GM12878 (cell line): ENCODE results near the gene HOXB1. TPM values are rescaled to one million over a fixed set of nuclear protein-coding genes. Genes with fewer than 3 reads are reported as not detected.
A peak's percentile ranks its signal among the peaks of the same experiment; 100 is the strongest.

Experiments
- ATAC-seq: fragments of 200-7000 bp; cut with Tn5 transposase; 3 replicates; pipeline ENCODE4 v1.9.1; 2020; ENCODE audit warnings: mild to moderate bottlenecking, moderate library complexity
- BruUV-seq: library from RNA; stranded (reverse); fragments of 400-500 nt; replicated peaks from 2 replicates; lab custom pipeline; 2021; lab: Mats Ljungman, UMichigan
- CTCF ChIA-PET: fragments of 300-600 bp; sonication (Branson Sonifier 250); formaldehyde crosslinking; extraction: SDS; loops from one replicate; lab custom pipeline; 2021; ENCODE audit warnings: inconsistent platforms; lab: Yijun Ruan, JAX
- POLR2A ChIA-PET: fragments of 350-600 bp; formaldehyde crosslinking; extraction: SDS; loops from one replicate; lab custom pipeline; 2021; ENCODE audit warnings: inconsistent platforms; lab: Charles Lee
- RAD21 ChIA-PET: fragments of 300-600 bp; sonication (Branson Sonifier 250); formaldehyde crosslinking; loops from one replicate; lab custom pipeline; 2023; ENCODE audit warnings: antibody characterized with exemption; ENCODE audit not compliant: unreplicated experiment; lab: Charles Lee
- SMC1A ChIA-PET: fragments of 300-600 bp; sonication (Branson Sonifier 250); formaldehyde crosslinking; loops from one replicate; lab custom pipeline; 2023; ENCODE audit not compliant: unreplicated experiment, uncharacterized antibody; lab: Charles Lee
- DNase-seq: peaks from one replicate; pipeline ENCODE4 v3.0.0-alpha.2; 2011; ENCODE audit warnings: low read depth, low spot score
- FAIRE-seq: peaks from 3 replicates; lab custom pipeline; 2011; peaks lifted over from hg19 to GRCh38; lab: Jason Lieb, UNC
- H2AFZ ChIP-seq: 2 replicates; pipeline ENCODE4 v1.6.0; 2011; ENCODE audit warnings: low read depth, low read length, control low read depth; ENCODE audit not compliant: control insufficient read depth
- H3K27ac ChIP-seq: 2 replicates; pipeline ENCODE4 v1.5.1; 2011; ENCODE audit warnings: control low read depth; ENCODE audit not compliant: control insufficient read depth, insufficient read depth
- H3K27me3 ChIP-seq, 2 experiments: replicated peaks in 1 of 2; 2 replicates each; pipeline versions ENCODE4 v1.6.0 to v1.6.1; 2011; ENCODE audit warnings: low read length in 1 of 2; ENCODE audit not compliant: control insufficient read depth in 2 of 2, insufficient read depth in 2 of 2
- H3K36me3 ChIP-seq, 2 experiments: 2 replicates each; pipeline ENCODE4 v1.5.1; 2011; ENCODE audit warnings: low read length in 1 of 2; ENCODE audit not compliant: control insufficient read depth in 2 of 2, insufficient read depth in 2 of 2
- H3K4me1 ChIP-seq: 2 replicates; pipeline ENCODE4 v1.6.1; 2011; ENCODE audit warnings: mild to moderate bottlenecking, low read length, moderate library complexity, mixed read lengths; ENCODE audit not compliant: control insufficient read depth, insufficient read depth
- H3K4me2 ChIP-seq: 2 replicates; pipeline ENCODE4 v1.6.0; 2011; ENCODE audit warnings: control low read depth; ENCODE audit not compliant: control insufficient read depth, insufficient read depth
- H3K4me3 ChIP-seq: fragments of 200-600 bp; sonication (generic); 2 replicates; pipeline ENCODE4 v1.5.1; 2016
- H3K79me2 ChIP-seq: 2 replicates; pipeline ENCODE4 v1.6.0; 2011; ENCODE audit warnings: low read length; ENCODE audit not compliant: control insufficient read depth, insufficient read depth
- H3K9ac ChIP-seq: 2 replicates; pipeline ENCODE4 v1.8.0; 2011; ENCODE audit warnings: low read length, control low read depth, mixed read lengths; ENCODE audit not compliant: control insufficient read depth, insufficient read depth
- H3K9me3 ChIP-seq: replicated peaks from 3 replicates; pipeline ENCODE4 v1.5.1; 2011; ENCODE audit warnings: mild to moderate bottlenecking, low read length; ENCODE audit not compliant: control insufficient read depth, insufficient read depth
- H4K20me1 ChIP-seq: 2 replicates; pipeline ENCODE4 v1.6.0; 2011; ENCODE audit not compliant: control insufficient read depth, insufficient read depth
- EP300 ChIP-seq, 2 experiments: fragments of 150-350 bp in 1 of 2; IDR thresholded peaks; 2 replicates each; pipeline ENCODE4 v1.6.1; 2011 to 2012; ENCODE audit warnings: low read depth in 2 of 2, low read length in 2 of 2, borderline replicate concordance in 1 of 2, improper control_type of control experiment in 1 of 2, inconsistent platforms in 1 of 2; ENCODE audit not compliant: control insufficient read depth in 1 of 2
- GABPA ChIP-seq: IDR thresholded peaks from 2 replicates; pipeline ENCODE4 v1.6.1; 2014; ENCODE audit warnings: antibody characterized with exemption, low read depth, mild to moderate bottlenecking, inconsistent platforms
- NFYB ChIP-seq: IDR thresholded peaks from 2 replicates; pipeline ENCODE4 v1.6.1; 2011; ENCODE audit warnings: low read depth, mild to moderate bottlenecking, low read length, improper control_type of control experiment, moderate library complexity; ENCODE audit not compliant: insufficient read depth
- PAX8 ChIP-seq: fragments of 450-650 bp; IDR thresholded peaks from 2 replicates; pipeline ENCODE4 v1.6.1; 2017; ENCODE audit warnings: mild to moderate bottlenecking, moderate library complexity
- POLR2A ChIP-seq: IDR thresholded peaks from 2 replicates; pipeline ENCODE4 v1.6.1; 2011; ENCODE audit warnings: low read depth, mild to moderate bottlenecking, low read length
- WGBS: methylation state at CpG from one replicate; pipeline ENCODE4 v1.1.6; 2016; ENCODE audit warnings: low lambda C conversion rate; ENCODE audit not compliant: insufficient replicate concordance, insufficient coverage; ENCODE audit errors: missing lambda C conversion rate; 5-methylcytosine and 5-hydroxymethylcytosine counted together
- in situ Hi-C: fragments of 300-500 bp; cut with MboI; formaldehyde crosslinking; loops from 9 replicates; pipeline ENCODE4 v1.14.3; 2018; ENCODE audit warnings: mixed read lengths
- intact Hi-C: fragments of 100-400 bp; cut with micrococcal nuclease; formaldehyde crosslinking; loops from one replicate; pipeline ENCODE4 v1.14.2; 2022; ENCODE audit not compliant: unreplicated experiment
- polyA plus RNA-seq, 11 experiments: library from polyadenylated mRNA; depleted of rRNA in 4 of 11; unstranded in 6 of 11; stranded (reverse) in 5 of 11; fragments of >200 nt; fragmentation: Nextera tagmentation in 4 of 11; fragmentation: Illumina TruSeq in 1 of 11; extraction: Ambion mirVana in 4 of 11; extraction: Trizol in 1 of 11; gene quantifications; 1 replicate in 1 of 11; 2 replicates in 10 of 11; pipeline versions ENCODE4 v1.2.1 to v1.2.3, GENCODE V29; 2011 to 2016; ENCODE audit warnings: inconsistent platforms in 2 of 11, missing spikeins in 2 of 11, low read depth in 1 of 11
- total RNA-seq, 4 experiments: library from RNA; depleted of rRNA in 3 of 4; stranded (reverse); fragments of >200 nt in 3 of 4; fragmentation: Illumina TruSeq in 1 of 4; extraction: Trizol in 1 of 4; gene quantifications; 2 replicates each; pipeline versions ENCODE4 v1.2.1 to v1.2.3, GENCODE V29; 2013 to 2021
- TF ChIP-seq, protein P1 (sequence below): IDR thresholded peaks from 2 replicates; pipeline ENCODE4 v1.6.1; 2012; ENCODE audit warnings: low read length, inconsistent platforms
- TF ChIP-seq, protein P2 (sequence below): fragments of 450-650 bp; IDR thresholded peaks from 2 replicates; pipeline ENCODE4 v1.6.1; 2016; ENCODE audit warnings: mild to moderate bottlenecking
- TF ChIP-seq, protein P3 (sequence below): fragments of 150-350 bp; IDR thresholded peaks from 2 replicates; pipeline ENCODE4 v1.6.1; 2014; ENCODE audit warnings: mild to moderate bottlenecking, low read depth, low read length

Gene HOXB1
- total and polyA plus RNA-seq, 10 of the 15 experiments (the other 5 are each of a cell fraction or from before 2014, with no cell fraction given) = not detected

DNA sequence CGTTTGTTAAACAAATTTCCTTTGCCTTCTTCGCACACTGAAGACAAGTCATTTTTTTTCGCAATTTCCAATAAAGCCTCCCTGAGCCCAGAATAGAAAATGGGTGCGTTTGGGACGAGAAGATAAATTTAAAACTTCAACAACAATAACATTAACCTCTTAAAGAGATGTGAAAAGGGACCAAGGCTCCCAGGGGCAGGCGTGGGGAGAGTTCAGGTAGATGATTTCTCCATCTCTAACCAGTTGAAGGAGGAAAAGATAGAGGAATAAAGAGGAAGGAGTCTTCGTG lies 48.6 kb upstream of the HOXB1 start:
- Histone ChIP-seq H3K4me2 (peak overlapping the region; percentile 48), H4K20me1 (no peaks in the 10 kb centered on the region), H3K9me3 (no peaks in the 10 kb centered on the region), H3K27ac (no peak overlapping the region), H3K4me1 (peaks cover 23% of the 10 kb centered on the region), H3K4me3 (peak overlapping the region; percentile 93), H3K36me3 (no peaks in the 10 kb centered on the region)
- ATAC-seq = no peak
- DNase-seq = no peak
- CTCF ChIA-PET = interaction anchor here (1.0 to 2.3 kb wide), 4 partner anchors 87 to 317 kb away, joined by 3 to 10 read pairs (median 4); no protein-coding TSS in a partner anchor
- in situ Hi-C loops = no loop called here
- no peak for FAIRE-seq
- WGBS = 63% methylated on average over 7 of the region's 7 CpGs
- TF ChIP-seq, protein P1, sequence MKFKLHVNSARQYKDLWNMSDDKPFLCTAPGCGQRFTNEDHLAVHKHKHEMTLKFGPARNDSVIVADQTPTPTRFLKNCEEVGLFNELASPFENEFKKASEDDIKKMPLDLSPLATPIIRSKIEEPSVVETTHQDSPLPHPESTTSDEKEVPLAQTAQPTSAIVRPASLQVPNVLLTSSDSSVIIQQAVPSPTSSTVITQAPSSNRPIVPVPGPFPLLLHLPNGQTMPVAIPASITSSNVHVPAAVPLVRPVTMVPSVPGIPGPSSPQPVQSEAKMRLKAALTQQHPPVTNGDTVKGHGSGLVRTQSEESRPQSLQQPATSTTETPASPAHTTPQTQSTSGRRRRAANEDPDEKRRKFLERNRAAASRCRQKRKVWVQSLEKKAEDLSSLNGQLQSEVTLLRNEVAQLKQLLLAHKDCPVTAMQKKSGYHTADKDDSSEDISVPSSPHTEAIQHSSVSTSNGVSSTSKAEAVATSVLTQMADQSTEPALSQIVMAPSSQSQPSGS = no peak
- TF ChIP-seq, protein P2, sequence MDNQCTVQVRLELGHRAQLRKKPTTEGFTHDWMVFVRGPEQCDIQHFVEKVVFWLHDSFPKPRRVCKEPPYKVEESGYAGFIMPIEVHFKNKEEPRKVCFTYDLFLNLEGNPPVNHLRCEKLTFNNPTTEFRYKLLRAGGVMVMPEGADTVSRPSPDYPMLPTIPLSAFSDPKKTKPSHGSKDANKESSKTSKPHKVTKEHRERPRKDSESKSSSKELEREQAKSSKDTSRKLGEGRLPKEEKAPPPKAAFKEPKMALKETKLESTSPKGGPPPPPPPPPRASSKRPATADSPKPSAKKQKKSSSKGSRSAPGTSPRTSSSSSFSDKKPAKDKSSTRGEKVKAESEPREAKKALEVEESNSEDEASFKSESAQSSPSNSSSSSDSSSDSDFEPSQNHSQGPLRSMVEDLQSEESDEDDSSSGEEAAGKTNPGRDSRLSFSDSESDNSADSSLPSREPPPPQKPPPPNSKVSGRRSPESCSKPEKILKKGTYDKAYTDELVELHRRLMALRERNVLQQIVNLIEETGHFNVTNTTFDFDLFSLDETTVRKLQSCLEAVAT = no peak
- TF ChIP-seq GABPA = no peak
- no peak for TF ChIP-seq NFYB
- TF ChIP-seq PAX8 = 0 out of 2 replicates have a peak, but pooled peaks have one; percentile 25
- TF ChIP-seq, protein P3, sequence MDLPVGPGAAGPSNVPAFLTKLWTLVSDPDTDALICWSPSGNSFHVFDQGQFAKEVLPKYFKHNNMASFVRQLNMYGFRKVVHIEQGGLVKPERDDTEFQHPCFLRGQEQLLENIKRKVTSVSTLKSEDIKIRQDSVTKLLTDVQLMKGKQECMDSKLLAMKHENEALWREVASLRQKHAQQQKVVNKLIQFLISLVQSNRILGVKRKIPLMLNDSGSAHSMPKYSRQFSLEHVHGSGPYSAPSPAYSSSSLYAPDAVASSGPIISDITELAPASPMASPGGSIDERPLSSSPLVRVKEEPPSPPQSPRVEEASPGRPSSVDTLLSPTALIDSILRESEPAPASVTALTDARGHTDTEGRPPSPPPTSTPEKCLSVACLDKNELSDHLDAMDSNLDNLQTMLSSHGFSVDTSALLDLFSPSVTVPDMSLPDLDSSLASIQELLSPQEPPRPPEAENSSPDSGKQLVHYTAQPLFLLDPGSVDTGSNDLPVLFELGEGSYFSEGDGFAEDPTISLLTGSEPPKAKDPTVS = no peak
- TF ChIP-seq EP300 (IDR thresholded peaks at IDR 0.05; ENCODE audit: borderline replicate concordance in 1 of 2, control insufficient read depth in 1 of 2, low read depth in 2 of 2, low read length in 2 of 2) = no peak
- no peak for TF ChIP-seq POLR2A
- TF ChIP-seq, all 136 proteins: peak for 1
- ChIA-PET RAD21 (interaction anchor here (0.6 to 2.3 kb wide), 5 partner anchors 82 to 245 kb away, joined by 3 to 8 read pairs (median 3); no protein-coding TSS in a partner anchor), POLR2A (interaction anchor here (0.6 to 0.7 kb wide), 2 partner anchors 98 to 484 kb away, joined by 3 to 5 read pairs; no protein-coding TSS in a partner anchor), SMC1A (interaction anchor here (0.9 to 2.0 kb wide), 6 partner anchors 76 to 243 kb away, joined by 3 to 6 read pairs (median 4); no protein-coding TSS in a partner anchor)
- BruUV-seq = no TSS peak
- Histone ChIP-seq H3K27me3 (no peaks in the 10 kb centered on the region), H3K79me2 (peaks cover 7% of the 10 kb centered on the region), H3K9ac (no peak overlapping the region), H2AFZ (no peak overlapping the region)
- intact Hi-C loops = no loop called here
